Activated T-cell treated with anti-CD3 and anti-CD28 coated beads, Interleukin-2, amount 50 U/mL, for 48 hours (primary cell): ENCODE data around the gene RAB35.
A peak's percentile ranks its signal among the peaks of the same experiment; 100 is the strongest.

Source experiments
- DNase-seq, 2 experiments: peaks; one replicate each; pipeline ENCODE4 v3.0.0-alpha.2; 2020

The RAB35 gene

DNA sequence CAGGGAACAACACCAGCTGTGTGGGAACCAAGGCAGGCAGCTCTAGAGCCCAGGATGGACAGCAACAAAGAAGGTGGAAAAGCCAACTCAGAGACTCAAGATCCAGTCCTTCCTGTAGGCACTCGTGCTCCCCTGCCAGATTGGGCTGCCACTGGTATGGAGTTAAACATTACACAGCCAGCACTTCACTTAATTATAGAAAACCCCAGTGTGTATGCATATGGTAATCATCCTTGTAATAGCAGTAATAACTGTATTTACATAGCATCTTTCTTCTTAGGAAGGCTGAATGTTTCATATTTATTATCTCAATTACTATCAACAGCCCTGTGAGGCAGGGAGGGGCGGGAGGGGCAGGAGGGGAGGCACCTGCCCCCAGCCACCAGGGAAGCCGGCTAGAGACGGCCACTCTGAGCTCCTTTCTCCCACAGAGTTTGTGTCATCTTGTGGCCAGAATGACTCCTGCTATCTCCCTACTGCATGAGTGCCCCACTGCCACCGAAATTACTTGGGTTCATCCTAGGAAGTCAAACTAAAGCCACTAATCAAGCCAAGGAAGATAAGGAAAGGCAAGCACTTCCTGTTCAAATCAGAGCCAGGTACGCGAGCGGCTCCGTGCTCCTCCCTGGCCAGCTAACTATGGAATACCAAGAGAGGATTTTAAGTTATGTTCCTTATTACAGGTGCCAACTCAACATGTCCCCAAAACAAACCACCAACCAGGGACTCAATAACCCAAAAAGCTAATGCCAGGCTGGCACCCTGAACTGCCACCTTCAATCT lies 15.7 kb upstream of the RAB35 start:
- no peak for DNase-seq

- no peak for DNase-seq
Measured at GRCh38 chr12:120131116-120131515, 14.6 kb upstream of the RAB35 start.

DNA sequence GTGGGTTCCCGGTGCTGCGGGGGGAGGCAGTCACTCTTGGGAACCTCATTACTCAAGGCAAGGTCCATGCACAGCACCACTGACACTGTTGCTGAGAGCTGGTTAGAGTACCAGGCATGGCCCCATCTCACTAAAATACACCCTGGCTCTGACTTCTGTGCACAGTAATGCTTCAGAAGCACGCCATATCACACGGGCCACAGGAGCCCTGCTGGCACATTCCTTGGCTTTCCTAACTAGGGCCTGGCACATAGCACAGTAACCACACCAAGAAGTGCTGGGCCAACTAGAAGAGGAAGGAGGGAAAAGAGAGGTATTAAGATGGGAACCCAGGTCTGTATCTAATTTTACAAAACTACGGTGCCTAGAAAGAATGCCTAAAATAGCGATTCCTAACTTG lies 13.5 kb upstream of the RAB35 start:
- no peak for DNase-seq

- peak; percentile 50 to 55 for DNase-seq
Measured at GRCh38 chr12:120126635-120127005, 10.1 kb upstream of the RAB35 start.

DNA sequence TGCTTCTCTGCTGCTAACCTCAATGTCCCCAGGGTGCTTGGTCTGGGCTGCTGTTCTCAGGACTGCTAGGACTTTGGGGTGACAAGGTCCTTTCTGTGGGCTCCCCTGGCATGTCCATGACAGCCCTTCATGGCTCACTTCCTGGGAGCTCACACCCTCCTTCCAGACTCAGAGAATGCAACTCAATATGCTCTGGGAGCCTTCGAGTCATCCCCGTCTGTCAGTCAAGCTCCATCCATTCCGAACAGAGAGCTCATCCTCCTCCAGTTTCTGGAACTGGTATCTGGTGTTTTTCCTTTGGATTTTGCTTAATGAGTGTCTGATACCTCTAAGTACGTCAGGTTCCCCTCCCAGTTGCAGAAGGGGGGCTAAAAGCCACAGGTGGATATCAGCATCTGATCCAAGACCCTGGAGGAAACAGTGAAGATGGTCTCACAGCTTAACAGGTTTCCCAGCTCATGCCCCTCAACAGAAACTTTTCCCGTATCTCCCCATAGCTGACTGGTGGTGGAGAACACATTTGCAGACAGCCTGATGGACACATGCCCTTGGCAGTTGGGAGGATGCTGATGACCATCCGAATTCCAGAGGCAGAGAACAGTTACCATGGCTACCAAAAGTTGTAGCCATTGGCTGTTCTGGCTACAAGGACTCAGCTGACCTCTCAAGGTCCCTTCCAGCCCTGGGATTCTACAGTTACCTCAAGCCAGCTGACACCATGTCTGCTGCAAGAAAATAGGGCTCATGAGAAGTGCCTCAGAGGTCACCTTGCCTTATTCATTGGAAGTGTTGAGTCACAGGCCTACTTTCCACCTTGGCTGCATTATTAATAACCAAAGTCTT lies 9.5 kb upstream of the RAB35 start:
- peak in 1 of 2 experiments; percentile 43 for DNase-seq

DNA sequence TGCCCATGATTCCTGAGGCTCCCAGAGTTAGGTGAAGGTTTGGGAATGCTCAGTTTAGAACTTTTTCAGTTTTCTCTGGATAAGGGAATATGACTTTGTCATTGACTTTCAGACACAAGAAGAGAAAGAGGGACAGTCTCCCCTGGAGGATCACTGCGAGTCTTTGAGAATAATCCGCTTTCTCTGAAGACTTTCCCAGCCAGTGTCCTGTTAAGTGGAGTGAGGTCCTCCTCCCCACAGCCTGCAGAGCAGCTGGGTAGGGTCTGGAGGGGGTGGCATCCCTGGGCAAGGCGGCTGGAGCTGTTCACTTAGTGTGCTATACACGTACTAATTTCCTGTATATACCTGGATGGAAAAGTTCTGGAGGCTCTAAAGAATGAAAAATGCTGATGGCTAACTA lies 8.5 kb upstream of the RAB35 start:
- no peak for DNase-seq

GRCh38 chr12:120121766-120122293 lies 5.3 kb upstream of the RAB35 start:
- DNase-seq = peak; percentile 39 to 44

- DNase-seq = peak in 1 of 2 experiments; percentile 38
Measured at GRCh38 chr12:120121343-120121742, 4.8 kb upstream of the RAB35 start.

GRCh38 chr12:120119271-120119973 lies 2.9 kb upstream of the RAB35 start:
- DNase-seq = peak; percentile 50 to 55

DNA sequence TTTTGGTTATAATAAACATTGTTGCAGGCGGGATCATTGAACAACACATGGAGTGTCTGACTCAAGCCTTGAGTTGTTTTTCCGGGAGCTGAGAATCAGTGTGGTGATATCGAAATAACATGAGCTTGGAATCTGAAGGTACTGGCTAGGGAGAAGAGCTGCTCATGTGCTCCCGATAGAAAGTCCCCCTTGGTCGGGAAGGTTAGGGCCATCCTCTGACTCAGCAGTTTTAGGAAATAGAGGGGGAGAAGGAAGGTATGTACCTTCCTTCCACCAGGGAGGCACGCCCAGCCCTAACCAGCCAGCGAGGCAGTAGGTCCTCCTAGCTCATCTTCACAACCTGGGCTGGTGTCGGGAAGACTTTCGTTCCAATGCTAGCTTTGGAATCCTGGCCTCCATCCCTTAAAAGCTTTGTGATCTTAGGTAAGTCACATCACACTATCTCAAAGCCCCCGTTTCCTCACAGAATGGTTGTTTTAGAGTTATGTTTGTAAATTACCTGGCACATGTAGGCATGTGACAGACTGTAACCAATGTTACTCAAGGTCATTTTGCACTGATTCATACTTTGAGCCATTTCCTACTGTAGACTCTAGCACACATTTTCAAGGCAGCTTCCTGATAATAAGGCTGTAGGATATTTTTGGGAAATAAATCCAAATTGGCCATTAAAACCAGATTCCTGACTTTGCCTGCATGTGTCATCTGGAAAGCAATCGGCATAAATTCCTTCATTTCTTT lies 1.9 kb upstream of the RAB35 start:
- no peak for DNase-seq

GRCh38 chr12:120117961-120118320 lies 1.4 kb upstream of the RAB35 start:
- no peak for DNase-seq

DNA sequence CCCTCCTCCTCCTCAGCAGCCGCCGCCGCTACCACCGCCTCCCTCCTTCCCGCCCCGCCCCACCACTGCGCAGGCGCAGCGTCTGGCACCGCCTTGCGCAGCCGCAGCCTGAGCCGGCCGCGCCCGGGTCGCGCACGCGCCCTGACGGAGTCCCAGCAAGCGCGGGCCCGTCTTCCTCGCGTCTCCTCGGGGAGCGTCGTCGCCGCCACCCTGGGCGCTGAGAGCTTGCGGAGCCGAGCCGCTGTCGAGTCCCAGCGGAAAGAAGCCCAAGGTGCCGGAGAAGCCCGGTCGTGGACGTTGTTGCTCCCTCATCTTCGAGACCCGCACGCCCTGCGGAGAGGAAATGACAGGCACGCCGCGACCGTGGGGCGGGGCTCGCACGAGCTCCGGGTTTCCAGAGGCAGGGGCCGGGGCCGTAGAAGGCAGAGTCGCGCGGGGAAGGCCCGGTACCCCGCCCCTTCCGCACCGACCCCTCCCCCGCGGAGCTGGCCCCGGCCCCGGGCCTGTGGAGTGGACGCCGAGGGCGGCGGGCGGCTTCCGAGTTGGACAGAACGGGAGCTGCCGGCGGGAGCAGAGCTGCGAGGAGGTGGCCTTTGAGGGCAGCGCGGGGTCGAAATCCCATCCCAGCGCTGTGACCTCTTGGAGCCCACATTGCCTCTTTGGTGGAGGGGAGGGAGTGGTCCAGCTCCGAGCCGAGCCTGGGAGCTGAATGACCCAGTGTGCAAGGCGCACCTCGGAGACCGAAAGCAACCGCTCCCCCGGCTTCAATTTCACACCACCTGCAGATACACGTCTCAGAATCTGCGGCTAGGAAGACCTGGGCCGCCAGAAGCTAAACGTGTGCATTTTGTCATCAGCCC lies 469 bp upstream of the RAB35 start:
- DNase-seq = peak; percentile 97 to 99

DNA sequence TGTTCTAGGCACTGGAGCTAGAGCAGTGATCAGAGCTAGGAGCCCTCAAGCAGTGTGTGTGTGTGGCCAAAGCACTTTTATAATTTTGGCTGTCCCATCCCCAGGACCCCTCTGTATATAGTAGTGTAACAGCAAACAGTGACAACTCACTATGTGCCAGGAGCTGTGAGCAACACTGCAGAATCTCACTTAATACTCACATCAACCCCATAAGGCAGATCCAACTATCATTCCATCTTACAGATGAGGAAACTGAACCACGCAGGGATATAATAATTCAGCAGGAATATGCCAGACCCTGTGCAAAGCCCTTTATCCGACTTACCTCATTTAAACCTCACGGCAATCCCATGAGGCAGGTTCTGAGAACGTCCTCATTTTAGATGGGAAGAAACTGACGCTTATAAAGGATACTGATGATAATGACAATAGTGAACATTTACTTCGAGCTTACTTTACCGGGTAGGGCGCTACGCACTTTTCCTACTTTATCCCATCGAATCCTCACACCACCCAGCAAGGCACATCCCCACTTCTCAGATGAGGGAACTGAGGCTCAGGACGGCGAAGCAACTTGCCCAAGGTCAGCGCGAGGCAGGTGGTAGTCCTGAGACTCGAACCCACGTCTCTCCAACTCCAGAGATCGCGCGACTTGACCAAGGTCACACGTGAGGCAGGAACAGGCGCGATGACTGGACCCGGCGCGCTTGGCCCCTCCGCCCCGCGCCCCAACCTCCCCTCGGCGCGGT lies 687 bp downstream of the RAB35 start:
- peak; percentile 53 to 61 for DNase-seq

GRCh38 chr12:120115066-120115465 lies 1.5 kb downstream of the RAB35 start:
- no peak for DNase-seq

DNA sequence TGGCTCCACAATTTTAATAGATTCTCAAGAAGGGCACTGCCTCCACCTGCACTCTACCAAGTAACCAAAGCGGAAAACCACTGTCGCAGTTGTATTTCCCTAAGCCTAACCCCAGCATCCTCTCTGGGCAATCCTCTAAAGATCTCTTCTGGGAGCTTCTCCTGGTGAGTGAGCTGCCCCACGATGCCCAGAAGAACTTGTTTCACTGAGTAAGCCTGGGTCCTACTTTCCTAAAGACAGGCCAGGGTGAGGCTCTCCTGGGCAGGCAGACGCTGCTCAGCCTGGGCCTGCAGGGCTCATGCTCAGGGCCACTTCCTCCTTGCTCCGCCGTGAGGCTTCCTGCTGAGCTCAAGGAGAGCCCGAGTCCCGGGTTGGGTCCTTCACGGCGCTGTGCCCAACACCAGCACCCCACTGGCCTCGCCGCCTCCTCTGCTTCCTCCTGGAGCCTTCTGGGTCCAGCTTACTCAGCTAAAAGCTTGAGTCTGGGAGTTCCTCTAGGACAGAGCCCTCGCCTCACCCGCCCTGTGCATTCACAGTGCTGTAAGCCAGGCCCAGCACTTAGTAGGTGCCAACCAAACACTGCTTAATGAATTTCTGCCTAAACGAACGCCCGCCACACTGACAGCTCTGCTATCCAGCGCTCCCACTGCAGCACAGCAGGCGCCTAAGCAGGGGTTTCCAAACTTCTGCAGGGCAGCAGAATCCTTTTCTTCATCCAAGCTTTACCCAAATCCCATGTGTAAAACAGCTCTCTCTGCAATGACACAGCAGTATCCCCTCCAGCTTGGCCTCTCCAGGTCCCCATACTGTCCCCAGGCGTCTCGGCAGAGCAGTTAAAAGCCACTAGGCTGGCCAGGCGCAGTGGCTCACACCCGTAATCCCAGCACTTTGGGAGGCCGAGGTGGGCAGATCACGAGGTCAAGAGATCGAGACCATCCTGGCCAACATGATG lies 5.7 kb downstream of the RAB35 start:
- peak; percentile 65 to 70 for DNase-seq

DNA sequence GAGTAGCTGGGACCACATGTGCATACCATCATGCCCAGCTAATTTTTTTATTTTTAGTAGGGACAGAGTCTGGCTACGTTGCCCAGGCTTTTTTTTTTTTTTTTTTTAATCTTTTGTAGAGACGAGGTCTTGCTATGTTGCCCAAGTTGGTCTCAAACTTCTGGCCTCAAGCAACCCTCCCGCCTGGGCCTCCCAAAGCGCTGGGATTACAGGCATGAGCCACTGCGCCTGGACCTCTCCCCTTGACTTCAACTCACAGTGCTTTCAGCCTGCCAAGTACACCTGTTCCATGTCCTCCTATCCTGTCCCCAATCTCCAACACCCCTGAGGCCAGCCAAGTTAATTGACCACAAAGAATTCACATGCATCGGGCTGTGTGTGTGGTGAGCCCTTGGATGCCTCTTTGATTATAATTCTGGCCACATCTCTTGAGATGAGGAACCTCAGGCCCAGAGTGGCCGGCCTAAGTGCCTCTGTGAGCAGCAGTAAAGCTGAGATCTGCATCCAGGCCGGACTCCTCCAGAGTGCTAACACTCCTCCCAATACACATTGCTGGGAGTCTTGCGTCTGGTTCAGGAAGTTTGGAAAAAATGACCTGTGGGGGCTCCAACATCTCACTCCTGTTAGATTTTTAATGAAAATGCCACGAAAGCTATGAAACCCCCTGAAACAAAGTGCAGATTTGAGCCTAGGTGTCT lies 6.8 kb downstream of the RAB35 start:
- DNase-seq = no peak

DNA sequence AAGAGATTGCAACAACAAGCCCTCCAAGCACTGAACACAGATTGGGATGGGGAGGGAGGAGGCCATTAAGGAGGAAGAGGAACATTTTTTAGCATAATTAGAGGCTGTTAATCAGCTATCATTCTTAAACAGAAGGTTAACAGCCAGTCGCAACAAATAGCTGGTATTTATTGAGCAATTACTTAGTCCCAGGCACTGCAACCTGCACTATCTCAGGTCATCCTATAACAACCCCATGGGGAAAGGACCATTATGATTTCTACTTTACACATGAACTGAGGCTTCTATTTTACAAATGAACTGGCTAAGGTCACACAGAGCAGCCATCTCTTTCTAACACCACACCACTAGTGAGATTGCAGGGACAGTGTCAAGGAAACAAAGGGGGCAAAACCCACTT lies 10.4 kb downstream of the RAB35 start:
- DNase-seq = no peak

GRCh38 chr12:120103371-120103770 lies 13.2 kb downstream of the RAB35 start:
- no peak for DNase-seq

- no peak for DNase-seq
Measured at GRCh38 chr12:120103044-120103338, 13.6 kb downstream of the RAB35 start.
